Medulla oblongata (tissue), 1 donor: ENCODE results near the gene AOPEP.
"Not testable (repeated sequence)": the region's sequence is repeated elsewhere in the genome, so short reads cannot be mapped to it uniquely, and the experiment has no call there.

Experiments
- DNase-seq: peaks from one replicate; pipeline ENCODE4 v3.0.0-alpha.2; 2015; ENCODE audit errors: extremely low spot score

AOPEP gene

DNA sequence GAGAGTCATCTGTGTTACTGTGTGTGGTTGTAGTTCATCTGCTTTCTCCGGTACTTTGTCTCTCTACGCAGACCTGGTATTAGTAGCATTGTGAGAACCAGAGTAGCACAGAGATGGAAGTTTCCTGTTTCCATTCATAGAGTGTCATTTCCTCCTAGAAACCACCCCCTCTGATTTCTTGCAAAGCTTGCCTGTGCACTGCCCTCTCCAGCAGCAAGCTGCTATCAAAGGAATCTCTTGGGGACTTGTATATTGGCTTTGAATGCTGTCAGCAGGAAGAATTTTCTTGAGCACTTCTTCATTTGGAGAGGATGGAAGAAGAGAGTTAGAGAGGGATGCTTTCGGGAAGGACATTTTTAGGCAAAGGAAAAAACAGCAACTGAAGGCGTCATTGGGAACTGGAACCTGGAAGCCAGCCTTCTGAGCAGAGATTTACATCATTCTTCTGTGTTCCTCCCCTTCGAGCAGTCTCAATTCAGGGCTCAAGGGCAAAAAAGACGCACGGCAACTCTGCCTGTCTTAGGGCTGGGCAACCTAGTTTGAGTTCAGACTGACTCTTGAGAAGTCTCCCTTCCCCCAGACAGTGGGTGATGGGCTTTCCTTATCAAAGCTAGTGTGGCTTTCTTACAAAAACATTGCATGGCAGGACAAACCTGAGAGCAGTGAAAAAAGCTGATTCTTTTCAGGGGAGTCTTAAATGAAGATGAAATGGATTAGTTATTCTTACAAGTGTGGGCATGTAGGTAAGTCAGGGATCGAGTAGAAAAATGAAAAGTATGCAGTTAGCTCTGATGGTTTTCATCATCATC is 226.3 kb downstream of the AOPEP start:
- DNase-seq, result peak; percentile 55

DNA sequence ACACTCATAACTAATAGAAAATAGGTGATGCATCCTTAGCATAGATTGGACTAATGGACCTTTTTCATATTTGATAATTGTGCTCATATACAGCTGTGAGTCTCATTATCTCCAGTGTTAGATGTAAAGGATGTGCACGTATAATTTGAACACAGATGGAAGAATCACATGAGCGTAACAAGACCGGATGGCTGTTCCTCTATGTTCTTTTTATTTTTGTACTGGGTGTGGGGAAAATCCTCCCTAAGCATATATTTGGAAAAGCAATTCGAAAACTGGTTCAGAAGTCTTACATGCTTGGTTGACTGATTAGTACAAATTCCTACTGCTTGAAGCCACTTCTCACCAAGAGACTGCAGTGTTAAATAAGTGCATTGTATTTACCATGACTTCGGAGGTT is 230.2 kb downstream of the AOPEP start:
- DNase-seq, result no peak

GRCh38 chr9:94960964-94961363 is 234.5 kb downstream of the AOPEP start:
- DNase-seq, result no peak

DNA sequence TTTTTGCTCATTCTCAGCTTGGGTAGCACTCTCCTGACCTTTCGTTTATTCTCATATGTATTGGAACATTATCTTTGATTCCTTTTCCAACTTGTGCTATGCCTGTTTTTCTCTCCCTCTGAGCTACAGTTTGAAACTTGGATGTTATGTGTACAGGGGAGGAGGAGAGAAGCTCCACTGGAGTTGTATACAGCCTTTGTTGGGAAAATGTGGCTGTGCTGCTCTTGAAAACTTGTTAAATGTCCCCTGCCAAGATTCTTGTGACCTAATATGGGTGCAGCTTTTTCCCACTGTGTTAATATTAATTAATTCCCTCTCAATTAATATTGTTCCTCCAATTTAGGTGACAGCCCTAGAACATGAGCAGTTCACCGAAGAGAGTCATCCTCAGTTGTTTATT is 235.4 kb downstream of the AOPEP start:
- DNase-seq, result peak; percentile 70

DNA sequence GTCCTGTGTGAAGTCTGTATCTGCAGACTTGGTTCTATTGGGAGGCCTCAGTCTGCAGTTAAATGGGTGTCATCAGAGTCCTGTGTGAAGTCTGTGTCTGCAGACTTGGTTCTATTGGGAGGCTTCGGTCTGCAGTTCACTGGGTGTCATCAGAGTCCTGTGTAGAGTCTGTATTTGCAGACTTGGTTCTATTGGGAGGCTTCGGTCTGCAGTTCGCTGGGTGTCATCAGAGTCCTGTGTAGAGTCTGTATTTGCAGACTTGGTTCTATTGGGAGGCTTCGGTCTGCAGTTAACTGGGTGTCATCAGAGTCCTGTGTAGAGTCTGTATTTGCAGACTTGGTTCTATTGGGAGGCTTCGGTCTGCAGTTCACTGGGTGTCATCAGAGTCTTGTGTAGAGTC is 239.1 kb downstream of the AOPEP start:
- not testable (repeated sequence) for DNase-seq

GRCh38 chr9:94966046-94966445 is 239.5 kb downstream of the AOPEP start:
- not testable (repeated sequence) for DNase-seq

GRCh38 chr9:94967482-94967881 is 241.0 kb downstream of the AOPEP start:
- no peak for DNase-seq

DNA sequence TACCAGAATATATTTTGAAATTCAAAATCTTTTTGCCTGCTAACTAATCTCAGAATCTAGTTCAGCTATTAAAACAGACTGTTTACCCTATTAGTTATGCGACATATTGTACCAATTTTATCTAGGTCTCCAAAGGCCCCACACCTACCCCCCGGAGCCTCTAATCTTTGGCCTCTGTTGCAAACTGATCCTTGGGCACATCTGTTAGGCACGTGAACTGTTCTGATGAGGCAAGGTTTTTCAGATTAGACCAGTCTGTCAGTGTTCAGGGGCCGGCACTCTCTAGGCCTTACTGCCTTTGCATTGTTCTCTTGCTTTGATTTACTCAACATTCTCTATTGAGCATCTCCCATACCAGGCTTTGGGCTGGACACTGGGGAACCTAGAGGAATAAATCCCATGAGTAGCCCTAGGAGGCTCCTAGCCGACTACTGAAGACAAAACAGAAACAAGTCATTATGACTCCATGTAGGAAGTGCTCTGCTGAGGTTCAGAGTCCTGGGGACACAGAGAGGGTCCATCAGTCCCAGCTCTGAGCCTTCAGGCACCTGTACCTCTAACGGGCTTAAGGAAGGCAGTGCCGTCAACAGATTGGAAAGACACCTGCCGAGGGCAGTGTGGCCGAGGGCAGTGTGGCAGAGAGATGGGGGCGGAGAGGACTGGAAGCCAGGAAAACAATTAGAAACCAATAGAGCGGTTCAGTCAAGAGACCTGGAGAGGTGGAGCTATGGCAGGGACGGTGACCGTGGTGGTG is 245.1 kb downstream of the AOPEP start:
- DNase-seq, result no peak

DNA sequence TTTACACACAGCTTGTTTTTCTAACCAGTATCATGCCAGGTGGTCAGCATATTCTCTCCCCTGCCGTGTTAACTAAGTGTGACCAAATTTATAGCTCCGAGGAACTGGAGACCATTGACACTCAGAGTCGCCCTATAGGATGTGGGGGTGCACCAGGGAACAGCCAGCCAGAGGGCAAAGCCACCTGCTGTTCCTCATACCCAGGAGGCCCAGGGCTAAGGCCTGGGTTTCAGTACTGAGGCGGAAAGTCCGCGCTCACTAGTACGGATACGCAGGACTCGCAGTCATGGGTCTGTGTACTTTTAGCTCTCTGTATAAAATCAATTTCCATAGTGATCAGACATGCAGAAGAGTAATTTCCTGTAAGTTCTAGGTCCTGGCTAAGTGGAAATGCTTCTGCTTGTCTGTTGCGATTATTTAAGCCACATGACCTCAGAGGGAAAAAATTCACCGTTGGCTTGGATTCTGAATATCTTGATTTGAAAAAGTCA is 247.0 kb downstream of the AOPEP start:
- no peak for DNase-seq

DNA sequence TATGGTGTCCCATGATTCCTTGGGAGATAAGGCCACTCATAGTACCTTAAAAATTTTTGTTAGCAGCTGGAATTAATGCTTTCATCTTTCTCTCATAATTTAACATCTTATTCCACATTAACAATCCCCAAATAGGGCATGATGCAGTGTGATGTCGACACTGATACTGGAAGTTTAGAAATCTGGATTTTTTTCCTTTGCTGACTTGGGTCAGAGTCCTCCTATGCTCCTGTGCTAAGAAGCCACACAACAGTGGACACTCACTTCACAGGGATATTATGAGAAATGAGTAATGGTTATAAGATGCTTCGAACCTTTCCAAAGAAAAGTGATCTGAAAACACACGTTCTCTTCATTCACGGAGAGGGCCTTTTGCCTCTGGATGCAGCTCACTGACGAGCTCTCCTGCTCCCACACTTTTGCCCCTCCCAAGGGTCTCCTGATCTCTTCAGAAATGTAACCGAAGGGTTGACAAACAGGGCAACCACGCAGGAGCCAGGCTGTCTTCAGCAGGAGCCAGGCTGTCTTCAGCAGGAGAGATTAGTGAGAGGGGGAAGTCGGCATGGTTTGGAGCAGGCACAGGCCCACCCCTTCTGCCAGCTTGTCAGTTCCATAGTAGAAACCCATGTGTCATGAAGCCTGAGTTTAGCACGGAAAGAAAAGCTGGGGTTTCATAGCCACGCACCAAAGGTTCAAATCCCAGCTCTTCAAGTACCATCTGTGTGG is 247.8 kb downstream of the AOPEP start:
- no peak for DNase-seq

DNA sequence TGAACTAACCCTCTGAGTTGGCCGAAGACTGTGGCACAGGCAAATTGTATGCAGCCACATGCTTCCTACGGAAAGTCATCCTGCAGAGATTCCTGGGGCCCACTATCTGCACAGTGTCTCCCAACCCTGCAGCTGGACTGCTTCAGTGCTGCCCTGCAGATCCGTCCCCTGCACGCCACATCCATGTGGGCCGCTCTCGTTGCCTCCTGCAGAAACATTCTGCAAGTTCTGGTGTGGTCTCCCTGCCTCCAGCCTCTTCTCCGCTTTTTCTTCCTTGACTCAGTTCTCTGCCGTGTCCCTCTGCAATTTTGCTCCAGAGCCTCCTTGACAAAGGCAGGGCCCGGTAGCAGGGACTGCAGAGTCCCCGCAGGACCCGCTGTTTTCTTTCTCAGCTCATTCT is 249.0 kb downstream of the AOPEP start:
- DNase-seq, result no peak

DNA sequence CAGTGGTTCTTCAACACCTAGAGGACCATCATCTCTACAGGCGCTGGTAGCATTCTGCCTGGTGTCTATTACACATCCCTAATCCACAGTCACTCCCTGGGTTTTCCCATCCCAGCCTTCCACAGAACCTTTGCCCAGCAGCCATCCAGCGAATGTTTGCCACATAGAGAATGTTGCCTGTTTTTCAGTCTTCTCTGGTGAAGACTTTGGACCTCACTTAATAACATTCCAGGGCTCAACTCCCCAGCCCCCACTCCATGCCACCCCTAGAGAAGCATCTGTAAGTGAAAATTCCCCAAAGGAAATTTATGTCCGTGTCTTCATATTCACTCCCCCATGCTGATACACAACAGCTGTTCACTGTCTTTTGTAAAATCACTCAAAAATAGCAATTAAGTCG is 249.6 kb downstream of the AOPEP start:
- DNase-seq, result no peak

- DNase-seq, result no peak
Measured at GRCh38 chr9:94977416-94977815, 250.9 kb downstream of the AOPEP start.

GRCh38 chr9:94979904-94980507 is 253.5 kb downstream of the AOPEP start:
- DNase-seq, result no peak

GRCh38 chr9:94980947-94981722 is 254.6 kb downstream of the AOPEP start:
- no peak for DNase-seq

DNA sequence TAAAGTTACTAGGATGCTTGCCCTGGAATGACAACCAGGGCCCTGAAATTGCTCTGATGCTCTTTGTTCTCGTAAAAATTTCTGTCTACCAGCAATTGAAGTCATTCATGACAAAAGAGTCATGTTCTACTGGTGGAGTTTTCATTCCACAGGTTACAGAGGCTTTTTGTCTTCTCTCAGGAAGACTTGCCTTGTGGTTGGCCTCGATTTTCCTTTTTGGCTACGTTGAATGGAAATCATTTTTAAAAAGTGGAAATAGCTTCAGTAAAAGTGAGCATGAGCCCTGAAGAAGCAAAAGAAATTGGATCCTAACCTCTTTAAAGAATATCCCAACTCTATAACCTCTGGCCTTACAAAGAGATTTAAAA is 255.2 kb downstream of the AOPEP start:
- DNase-seq, result peak; percentile 48

DNA sequence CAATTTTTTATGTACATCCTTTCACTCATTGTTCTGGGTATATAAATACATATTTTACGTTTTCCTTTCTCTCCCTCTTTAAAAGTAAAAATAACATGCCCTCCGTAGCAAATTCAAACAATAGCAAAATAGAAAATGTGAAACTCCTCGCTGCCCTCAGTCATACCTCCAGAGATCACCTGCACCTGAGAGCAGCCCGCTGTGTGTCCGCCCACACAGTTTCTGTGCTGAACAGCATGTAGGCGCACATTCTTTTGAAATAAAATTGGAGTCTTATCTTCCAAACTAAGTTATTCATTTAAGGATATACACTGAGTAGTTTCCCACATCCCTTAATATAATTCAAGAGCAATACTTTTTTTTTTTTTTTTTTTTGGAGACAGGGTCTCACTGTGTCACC is 255.7 kb downstream of the AOPEP start:
- DNase-seq, result no peak

GRCh38 chr9:94983552-94983951 is 257.1 kb downstream of the AOPEP start:
- no peak for DNase-seq

GRCh38 chr9:94984891-94985476 is 258.5 kb downstream of the AOPEP start:
- DNase-seq, result peak; percentile 38

DNA sequence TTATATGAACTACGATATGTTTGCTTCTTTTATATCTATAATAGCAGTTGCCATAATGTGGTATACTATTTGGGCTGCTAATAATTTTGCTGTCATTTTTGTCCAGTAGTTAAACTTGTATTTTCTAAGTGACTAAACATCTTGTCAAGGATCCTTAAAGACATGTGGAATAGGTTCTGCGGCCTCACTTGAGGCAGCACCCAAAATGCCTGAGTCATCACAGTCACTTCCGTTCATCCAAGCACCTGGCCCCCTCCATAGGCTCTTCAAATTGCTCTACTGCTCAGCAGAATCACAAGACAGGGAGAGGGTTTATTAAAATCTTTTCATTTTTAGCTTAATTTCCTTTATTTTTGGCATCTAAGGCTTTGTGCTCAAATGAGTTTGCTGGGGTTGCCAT is 259.1 kb downstream of the AOPEP start:
- no peak for DNase-seq

DNA sequence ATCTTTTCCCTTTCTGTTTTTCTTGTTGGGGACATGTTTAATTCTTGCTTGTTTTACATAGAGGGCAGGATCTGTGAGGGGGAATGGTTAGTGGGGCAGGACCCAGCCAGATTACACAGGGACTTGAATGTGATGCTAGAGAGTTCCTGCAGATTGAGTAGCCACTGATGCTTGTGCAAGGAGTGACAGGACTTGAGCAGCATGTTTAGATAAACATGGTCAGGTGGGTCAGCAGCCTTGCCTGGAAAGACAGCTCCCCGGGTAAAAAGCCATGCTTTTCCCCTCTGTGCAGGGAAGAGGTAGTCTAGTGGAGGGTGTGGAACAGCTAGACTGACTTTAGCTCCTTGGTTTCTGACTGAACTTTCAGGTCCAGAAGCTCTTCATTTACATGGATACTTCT is 261.2 kb downstream of the AOPEP start:
- DNase-seq, result no peak
